ENCODE results near the gene SSBP2.
"Not testable (repeated sequence)": the region's sequence is repeated elsewhere in the genome, so short reads cannot be mapped to it uniquely, and the experiment has no call there.

GRCh38 chr5:81660624-81661023, 90.3 kb downstream of the SSBP2 start:
- TF ChIP-seq CTCF, POLR2A, EP300, POLR2AphosphoS5 (IDR thresholded peaks at IDR 0.05): not testable (repeated sequence)
